Lower leg skin (tissue), 3 donors: Measurements from ENCODE around the gene POLE2.

Experiments used
- CTCF ChIP-seq, 3 donors: fragments of 450-650 bp; IDR thresholded peaks; one replicate each; pipeline ENCODE4 v1.5.1; 2016; ENCODE audit warnings: antibody characterized with exemption in 3 of 3, mild to moderate bottlenecking in 3 of 3, moderate library complexity in 2 of 3
- POLR2A ChIP-seq, 2 donors: fragments of 450-650 bp; IDR thresholded peaks; one replicate each; pipeline ENCODE4 v1.6.1; 2016 to 2017; ENCODE audit warnings: antibody characterized with exemption in 2 of 2, mild to moderate bottlenecking in 1 of 2, moderate library complexity in 1 of 2

GRCh38 chr14:49692811-49693734 lies 5.1 kb upstream of the POLE2 start, which contains the start of gene KLHDC1:
- TF ChIP-seq CTCF (IDR thresholded peaks at IDR 0.05), result no peak
- no peak for TF ChIP-seq POLR2A (IDR thresholded peaks at IDR 0.05)
